Neutrophil (primary cell): ENCODE results near the gene PLPPR3.

Source experiments
- H3K27ac ChIP-seq: fragments of 200-600 bp; sonication (generic); 2 replicates; pipeline ENCODE4 v1.5.1; 2016; ENCODE audit warnings: mild to moderate bottlenecking, moderate library complexity
- H3K27me3 ChIP-seq: fragments of 200-600 bp; sonication (generic); 2 replicates; pipeline ENCODE4 v1.6.0; 2016; ENCODE audit warnings: mild to moderate bottlenecking
- H3K36me3 ChIP-seq: fragments of 200-600 bp; sonication (generic); 2 replicates; pipeline ENCODE4 v1.5.1; 2017
- H3K4me1 ChIP-seq, 2 experiments: fragments of 200-600 bp in 1 of 2; sonication (generic) in 1 of 2; 1 replicate in 1 of 2; 2 replicates in 1 of 2; pipeline versions ENCODE4 v1.5.1 to v1.6.1; 2013 to 2016; ENCODE audit warnings: low read depth in 1 of 2, low read length in 1 of 2, mild to moderate bottlenecking in 1 of 2, moderate library complexity in 1 of 2; ENCODE audit not compliant: control insufficient read depth in 1 of 2, insufficient read depth in 1 of 2
- H3K4me3 ChIP-seq, 2 experiments: fragments of 200-600 bp in 1 of 2; sonication (generic) in 1 of 2; 1 replicate in 1 of 2; 2 replicates in 1 of 2; pipeline ENCODE4 v1.5.1; 2013 to 2016; ENCODE audit warnings: low read depth in 1 of 2, low read length in 1 of 2, mild to moderate bottlenecking in 1 of 2, moderate library complexity in 1 of 2
- H3K9me3 ChIP-seq: fragments of 200-600 bp; sonication (generic); 2 replicates; pipeline ENCODE4 v1.5.1; 2016
- CTCF ChIP-seq: fragments of 200-600 bp; sonication (generic); IDR thresholded peaks from 2 replicates; pipeline ENCODE4 v1.5.1; 2016; ENCODE audit warnings: antibody characterized with exemption

PLPPR3 gene

GRCh38 chr19:840519-841206, 18.9 kb upstream of the PLPPR3 start, which contains the start of gene PRTN3:
TSS of gene PRTN3 (plus strand) at chr19:840999. CDS start at chr19:841009, 10 bp downstream.
- Histone ChIP-seq H3K36me3 (no peaks in the 10 kb centered on the region), H3K4me3 (peak within 1 kb of the TSS in 1 of 2 experiments; percentile 24), H3K9me3 (no peaks in the 10 kb centered on the region), H3K4me1 (peaks cover 53 to 56% of the 10 kb centered on the region in 2 experiments), H3K27ac (no peak within 1 kb of the TSS), H3K27me3 (peaks cover 50% of the 10 kb centered on the region)
- TF ChIP-seq CTCF, result no peak

- no peak for TF ChIP-seq CTCF
- H3K9me3 ChIP-seq, result no peaks in the 10 kb centered on the region
- H3K4me3 ChIP-seq, result no peak overlapping the region
- peaks cover 35 to 47% of the 10 kb centered on the region in 2 experiments for H3K4me1 ChIP-seq
- H3K36me3 ChIP-seq, result no peaks in the 10 kb centered on the region
- peaks cover 42% of the 10 kb centered on the region for H3K27me3 ChIP-seq
- no peak overlapping the region for H3K27ac ChIP-seq
Measured at GRCh38 chr19:835210-835810, 13.6 kb upstream of the PLPPR3 start.

GRCh38 chr19:834216-834615, 12.5 kb upstream of the PLPPR3 start:
- Histone ChIP-seq H3K4me3 (no peak overlapping the region), H3K27me3 (peaks cover 43% of the 10 kb centered on the region), H3K27ac (no peak overlapping the region), H3K4me1 (peaks cover 39 to 50% of the 10 kb centered on the region in 2 experiments), H3K9me3 (no peaks in the 10 kb centered on the region), H3K36me3 (no peaks in the 10 kb centered on the region)
- no peak for TF ChIP-seq CTCF

- no peaks in the 10 kb centered on the region for H3K9me3 ChIP-seq
- H3K27ac ChIP-seq, result no peak overlapping the region
- H3K4me1 ChIP-seq, result peaks cover 46 to 62% of the 10 kb centered on the region in 2 experiments
- H3K27me3 ChIP-seq, result peaks cover 38% of the 10 kb centered on the region
- no peak overlapping the region for H3K4me3 ChIP-seq
- TF ChIP-seq CTCF, result no peak
- H3K36me3 ChIP-seq, result no peaks in the 10 kb centered on the region
Measured at GRCh38 chr19:831407-832369, 9.9 kb upstream of the PLPPR3 start.

- H3K9me3 ChIP-seq, result no peaks in the 10 kb centered on the region
- no peak for TF ChIP-seq CTCF
- peaks cover 27% of the 10 kb centered on the region for H3K27me3 ChIP-seq
- peaks cover 43 to 62% of the 10 kb centered on the region in 2 experiments for H3K4me1 ChIP-seq
- no peaks in the 10 kb centered on the region for H3K36me3 ChIP-seq
- no peak overlapping the region for H3K27ac ChIP-seq
- no peak overlapping the region for H3K4me3 ChIP-seq
Measured at GRCh38 chr19:829129-829758, 7.5 kb upstream of the PLPPR3 start.
